ENCODE data around the gene DOCK2.

- no peak for TF ChIP-seq POLR2AphosphoS5 (IDR thresholded peaks at IDR 0.05; ENCODE audit: low read depth, low read length)
- TF ChIP-seq SIN3A (IDR thresholded peaks at IDR 0.05; ENCODE audit: borderline replicate concordance, insufficient read depth, low read length) = no peak
- no peak for TF ChIP-seq TAF1 (IDR thresholded peaks at IDR 0.05; ENCODE audit: borderline replicate concordance, insufficient read depth, low read length)
These were observed 201.6 kb downstream of the DOCK2 start for GRCh38 chr5:169838688-169839087.
